NCI-H2081 (cell line): ENCODE data around the gene SCYGR5.
"Not testable (repeated sequence)": the region's sequence is repeated elsewhere in the genome, so short reads cannot be mapped to it uniquely, and the experiment has no call there.

Source experiments
- DNase-seq, 2 experiments: peaks; one replicate each; lab custom pipeline; 2025; lab: John Stamatoyannopoulos, UW

Gene SCYGR5

GRCh38 chr2:227666631-227667170 lies at the start of gene SCYGR5:
TSS of gene SCYGR5 (plus strand) at chr2:227666804. CDS start at chr2:227666804, 0 bp downstream.
- not testable (repeated sequence) for DNase-seq

GRCh38 chr2:227617316-227618230 lies 49.0 kb upstream of the SCYGR5 start, which contains the start of gene SCYGR4:
TSS of gene SCYGR4 (plus strand) at chr2:227617498. CDS start at chr2:227617498, 0 bp downstream.
- DNase-seq = no peak

- DNase-seq = no peak
Measured at GRCh38 chr2:227623226-227623625, 43.4 kb upstream of the SCYGR5 start.

GRCh38 chr2:227625420-227625819 lies 41.2 kb upstream of the SCYGR5 start:
- no peak for DNase-seq

GRCh38 chr2:227626580-227627151 lies 39.9 kb upstream of the SCYGR5 start:
- no peak for DNase-seq

GRCh38 chr2:227627769-227628168 lies 38.8 kb upstream of the SCYGR5 start:
- DNase-seq = no peak

GRCh38 chr2:227629435-227629834 lies 37.2 kb upstream of the SCYGR5 start:
- no peak for DNase-seq

GRCh38 chr2:227630322-227630721 lies 36.3 kb upstream of the SCYGR5 start:
- no peak for DNase-seq

GRCh38 chr2:227632827-227633226 lies 33.8 kb upstream of the SCYGR5 start:
- DNase-seq = no peak

GRCh38 chr2:227634201-227634600 lies 32.4 kb upstream of the SCYGR5 start:
- no peak for DNase-seq

- DNase-seq = no peak
Measured at GRCh38 chr2:227642656-227643055, 23.9 kb upstream of the SCYGR5 start.

- no peak for DNase-seq
Measured at GRCh38 chr2:227643990-227644551, 22.5 kb upstream of the SCYGR5 start.

- DNase-seq = no peak
Measured at GRCh38 chr2:227653419-227653818, 13.2 kb upstream of the SCYGR5 start.

GRCh38 chr2:227654426-227654825 lies 12.2 kb upstream of the SCYGR5 start:
- no peak for DNase-seq

- no peak for DNase-seq
Measured at GRCh38 chr2:227655454-227655853, 11.2 kb upstream of the SCYGR5 start.

- no peak for DNase-seq
Measured at GRCh38 chr2:227657199-227657845, 9.3 kb upstream of the SCYGR5 start.

GRCh38 chr2:227661025-227661649 lies 5.5 kb upstream of the SCYGR5 start:
- no peak for DNase-seq

- no peak for DNase-seq
Measured at GRCh38 chr2:227661827-227662226, 4.8 kb upstream of the SCYGR5 start.

GRCh38 chr2:227665189-227665940 lies 1.2 kb upstream of the SCYGR5 start:
- DNase-seq = no peak

- no peak for DNase-seq
Measured at GRCh38 chr2:227671170-227671905, 4.7 kb downstream of the SCYGR5 start.
